GM19099 (cell line): Measurements from ENCODE around the gene TLCD1.
A peak's percentile ranks its signal among the peaks of the same experiment; 100 is the strongest.

Source experiments
- POLR2A ChIP-seq: IDR thresholded peaks from 3 replicates; pipeline ENCODE4 v1.6.1; 2011; ENCODE audit warnings: low read depth; ENCODE audit not compliant: insufficient read length; ENCODE audit errors: extremely low read depth

TLCD1 gene

DNA sequence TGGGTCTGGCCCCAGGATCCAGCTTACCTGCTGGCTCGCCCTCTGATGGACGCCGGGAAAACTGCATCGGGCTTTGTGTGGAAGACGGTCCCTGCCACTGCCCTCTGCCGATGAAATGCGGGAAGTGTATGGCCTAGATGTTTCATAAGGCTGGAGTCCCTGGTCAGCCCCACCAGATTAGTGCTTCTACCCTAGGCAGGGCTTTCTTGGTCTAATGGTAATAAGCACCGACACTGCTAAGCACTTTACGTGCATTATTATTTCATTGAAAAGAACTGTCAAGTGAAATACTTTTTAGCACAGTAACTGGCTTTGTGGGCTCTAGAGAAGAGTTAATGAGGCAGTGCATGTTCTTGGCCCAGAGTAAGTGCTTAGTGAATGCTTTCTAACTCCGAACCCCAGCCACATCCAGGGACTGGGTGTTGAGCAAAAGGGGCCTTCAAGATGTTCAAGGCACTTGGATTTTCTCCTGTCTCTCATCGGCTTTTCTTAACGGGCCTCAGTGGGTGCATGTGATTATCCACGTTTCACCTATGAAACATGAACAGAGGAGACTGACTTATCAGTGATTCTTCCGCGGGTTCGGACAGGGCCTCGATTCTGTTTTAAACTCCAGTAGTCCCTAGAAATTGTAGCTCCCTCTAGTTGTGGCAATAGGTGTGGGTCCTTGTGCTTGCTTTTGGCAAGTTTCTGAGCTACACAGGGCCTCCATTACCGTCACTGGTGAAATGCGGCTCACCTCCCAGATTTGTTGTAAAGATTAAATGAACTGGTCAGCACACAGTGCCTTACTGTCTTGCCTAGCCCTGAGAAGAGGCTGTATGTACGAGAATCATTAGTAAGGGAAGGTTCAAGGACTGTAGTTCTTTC, 24.4 kb upstream of the TLCD1 start:
- TF ChIP-seq POLR2A, result no peak

DNA sequence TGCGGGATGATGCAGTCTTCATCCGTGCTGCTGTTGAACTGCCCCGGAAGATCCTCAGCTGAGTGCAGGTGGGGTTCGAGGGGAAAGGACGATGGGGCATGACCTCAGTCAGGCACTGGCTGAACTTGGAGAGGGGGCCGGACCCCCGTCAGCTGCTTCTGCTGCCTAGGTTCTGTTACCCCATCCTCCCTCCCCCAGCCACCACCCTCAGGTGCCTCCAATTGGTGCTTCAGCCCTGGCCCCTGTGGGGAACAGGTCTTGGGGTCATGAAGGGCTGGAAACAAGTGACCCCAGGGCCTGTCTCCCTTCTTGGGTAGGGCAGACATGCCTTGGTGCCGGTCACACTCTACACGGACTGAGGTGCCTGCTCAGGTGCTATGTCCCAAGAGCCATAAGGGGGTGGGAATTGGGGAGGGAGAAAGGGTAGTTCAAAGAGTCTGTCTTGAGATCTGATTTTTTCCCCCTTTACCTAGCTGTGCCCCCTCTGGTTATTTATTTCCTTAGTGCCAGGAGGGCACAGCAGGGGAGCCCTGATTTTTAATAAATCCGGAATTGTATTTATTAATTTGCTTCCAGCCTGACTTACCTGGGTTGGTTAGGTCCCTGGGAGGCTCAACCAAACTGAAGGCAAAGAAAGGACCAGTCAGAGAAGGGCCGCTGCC, 23.6 kb upstream of the TLCD1 start:
- TF ChIP-seq POLR2A, result no peak

DNA sequence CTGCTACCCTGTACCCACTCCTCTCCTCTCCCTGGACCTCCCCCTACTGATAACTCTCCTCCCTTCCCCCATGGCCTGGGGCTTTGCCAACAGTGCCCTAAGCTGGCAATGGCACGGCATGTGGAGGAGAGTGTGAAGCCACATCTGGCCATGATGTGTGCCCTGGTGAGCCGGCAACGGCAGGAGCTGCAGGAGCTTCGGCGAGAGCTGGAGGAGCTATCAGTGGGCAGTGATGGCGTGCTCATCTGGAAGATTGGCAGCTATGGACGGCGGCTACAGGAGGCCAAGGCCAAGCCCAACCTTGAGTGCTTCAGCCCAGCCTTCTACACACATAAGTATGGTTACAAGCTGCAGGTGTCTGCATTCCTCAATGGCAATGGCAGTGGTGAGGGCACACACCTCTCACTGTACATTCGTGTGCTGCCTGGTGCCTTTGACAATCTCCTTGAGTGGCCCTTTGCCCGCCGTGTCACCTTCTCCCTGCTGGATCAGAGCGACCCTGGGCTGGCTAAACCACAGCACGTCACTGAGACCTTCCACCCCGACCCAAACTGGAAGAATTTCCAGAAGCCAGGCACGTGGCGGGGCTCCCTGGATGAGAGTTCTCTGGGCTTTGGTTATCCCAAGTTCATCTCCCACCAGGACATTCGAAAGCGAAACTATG, 23.0 kb upstream of the TLCD1 start:
- TF ChIP-seq POLR2A, result no peak

DNA sequence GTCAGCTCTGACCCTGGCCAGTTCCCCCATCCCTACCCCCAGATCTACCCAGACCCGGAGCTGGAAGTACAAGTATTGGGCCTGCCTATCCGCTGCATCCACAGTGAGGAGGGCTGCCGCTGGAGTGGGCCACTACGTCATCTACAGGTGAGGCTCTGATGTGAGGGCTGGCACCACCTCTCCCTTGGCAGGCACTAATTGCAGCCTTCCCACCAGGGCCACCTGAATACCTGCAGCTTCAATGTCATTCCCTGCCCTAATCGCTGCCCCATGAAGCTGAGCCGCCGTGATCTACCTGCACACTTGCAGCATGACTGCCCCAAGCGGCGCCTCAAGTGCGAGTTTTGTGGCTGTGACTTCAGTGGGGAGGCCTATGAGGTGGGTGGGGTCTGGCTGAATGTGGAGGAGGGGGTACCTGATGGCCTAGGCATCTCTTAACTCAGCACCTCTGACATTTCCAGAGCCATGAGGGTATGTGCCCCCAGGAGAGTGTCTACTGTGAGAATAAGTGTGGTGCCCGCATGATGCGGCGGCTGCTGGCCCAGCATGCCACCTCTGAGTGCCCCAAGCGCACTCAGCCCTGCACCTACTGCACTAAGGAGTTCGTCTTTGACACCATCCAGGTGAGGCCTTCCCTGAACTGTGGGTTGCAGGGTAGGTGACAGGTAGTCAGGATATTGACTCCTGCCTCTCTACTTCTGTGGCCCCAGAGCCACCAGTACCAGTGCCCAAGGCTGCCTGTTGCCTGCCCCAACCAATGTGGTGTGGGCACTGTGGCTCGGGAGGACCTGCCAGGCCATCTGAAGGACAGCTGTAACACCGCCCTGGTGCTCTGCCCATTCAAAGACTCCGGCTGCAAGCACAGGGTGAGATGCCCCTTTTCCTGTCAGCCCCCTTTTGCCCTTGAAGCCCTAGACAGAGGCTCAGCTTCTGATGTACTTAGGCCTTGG, 22.0 kb upstream of the TLCD1 start:
- no peak for TF ChIP-seq POLR2A

DNA sequence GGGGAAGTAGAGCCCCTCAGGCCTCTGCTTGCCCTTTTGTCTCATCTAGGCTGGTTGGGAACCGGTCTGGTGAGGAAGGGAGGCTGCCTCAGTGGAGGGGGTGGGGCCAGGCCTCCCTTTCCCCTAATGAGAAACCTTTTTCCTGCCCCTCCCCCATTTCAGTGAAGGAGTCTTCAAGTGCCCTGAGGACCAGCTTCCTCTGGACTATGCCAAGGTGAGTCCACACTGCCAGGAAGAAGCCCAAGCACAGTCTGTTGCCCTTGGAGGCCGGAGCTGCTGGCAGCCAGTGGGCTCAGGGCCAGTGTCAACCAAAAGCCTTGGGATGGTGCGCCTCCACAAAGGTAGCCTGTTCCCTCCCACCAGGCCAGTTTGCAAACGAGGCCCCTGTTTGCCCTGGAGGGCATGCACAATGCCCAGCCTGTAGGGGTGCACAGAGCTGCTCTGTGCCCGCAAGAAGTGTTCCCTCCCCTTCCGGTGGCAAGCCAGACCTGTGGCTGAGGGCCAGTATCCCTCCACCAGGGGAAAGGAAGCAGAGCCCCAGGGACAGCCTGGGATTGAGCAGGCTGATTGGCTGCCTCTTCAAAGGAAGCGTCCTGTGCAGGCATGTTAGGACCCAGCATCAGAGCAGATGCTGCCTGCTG, 21.1 kb upstream of the TLCD1 start:
- peak; percentile 2 for TF ChIP-seq POLR2A

DNA sequence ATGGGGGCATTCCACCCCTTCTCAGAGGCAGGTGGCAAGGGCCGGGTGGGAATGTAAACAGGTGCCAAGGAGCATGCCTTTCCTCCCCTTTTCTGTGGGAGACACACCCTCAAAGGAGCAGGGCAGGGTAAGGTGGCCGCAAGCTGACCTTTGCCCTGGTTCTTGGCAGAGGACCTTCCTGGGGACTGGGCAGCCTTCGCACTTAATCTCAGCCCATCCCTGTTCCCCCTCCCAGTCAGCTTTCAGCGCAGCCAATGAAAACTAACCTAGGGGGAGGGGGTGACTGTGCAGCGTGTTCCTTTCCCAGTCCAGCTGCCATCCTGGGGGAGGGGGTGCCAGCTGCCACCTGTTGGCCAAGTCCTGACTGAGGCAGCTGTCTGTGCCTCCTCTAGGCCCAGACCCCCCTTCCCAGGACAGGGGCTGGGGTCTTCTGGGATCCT, 20.6 kb upstream of the TLCD1 start:
- no peak for TF ChIP-seq POLR2A

DNA sequence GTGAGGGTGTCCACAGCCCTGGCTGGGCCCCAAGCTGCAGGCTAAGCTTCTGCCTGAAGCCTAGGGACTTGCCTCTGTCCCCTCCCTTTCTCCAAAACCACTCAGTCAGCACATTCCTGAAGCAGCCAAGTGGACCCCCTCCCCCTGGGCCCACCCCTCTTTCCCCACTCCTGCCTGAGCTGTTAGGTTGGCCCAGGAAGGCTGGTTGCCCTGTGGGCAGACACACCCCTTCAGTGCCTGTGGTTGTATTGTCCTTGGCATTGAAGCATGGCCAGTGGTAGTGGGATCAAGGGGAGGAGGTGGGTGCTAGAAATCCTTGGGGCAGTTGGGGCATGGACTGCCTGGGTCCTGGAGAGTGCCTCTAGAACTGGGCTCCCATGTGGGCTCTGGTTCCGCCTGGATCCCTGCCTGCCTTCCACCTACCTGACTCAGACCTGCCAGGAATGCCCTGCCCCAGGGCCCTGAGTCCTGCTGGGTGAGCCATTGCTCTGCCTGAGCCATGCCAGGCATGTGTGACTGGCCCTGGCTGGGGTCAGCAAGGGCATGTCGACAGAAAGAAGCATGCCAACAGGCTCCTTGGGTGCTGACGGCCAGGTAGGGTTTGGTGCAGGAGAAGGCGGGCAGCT, 19.9 kb upstream of the TLCD1 start:
- no peak for TF ChIP-seq POLR2A

DNA sequence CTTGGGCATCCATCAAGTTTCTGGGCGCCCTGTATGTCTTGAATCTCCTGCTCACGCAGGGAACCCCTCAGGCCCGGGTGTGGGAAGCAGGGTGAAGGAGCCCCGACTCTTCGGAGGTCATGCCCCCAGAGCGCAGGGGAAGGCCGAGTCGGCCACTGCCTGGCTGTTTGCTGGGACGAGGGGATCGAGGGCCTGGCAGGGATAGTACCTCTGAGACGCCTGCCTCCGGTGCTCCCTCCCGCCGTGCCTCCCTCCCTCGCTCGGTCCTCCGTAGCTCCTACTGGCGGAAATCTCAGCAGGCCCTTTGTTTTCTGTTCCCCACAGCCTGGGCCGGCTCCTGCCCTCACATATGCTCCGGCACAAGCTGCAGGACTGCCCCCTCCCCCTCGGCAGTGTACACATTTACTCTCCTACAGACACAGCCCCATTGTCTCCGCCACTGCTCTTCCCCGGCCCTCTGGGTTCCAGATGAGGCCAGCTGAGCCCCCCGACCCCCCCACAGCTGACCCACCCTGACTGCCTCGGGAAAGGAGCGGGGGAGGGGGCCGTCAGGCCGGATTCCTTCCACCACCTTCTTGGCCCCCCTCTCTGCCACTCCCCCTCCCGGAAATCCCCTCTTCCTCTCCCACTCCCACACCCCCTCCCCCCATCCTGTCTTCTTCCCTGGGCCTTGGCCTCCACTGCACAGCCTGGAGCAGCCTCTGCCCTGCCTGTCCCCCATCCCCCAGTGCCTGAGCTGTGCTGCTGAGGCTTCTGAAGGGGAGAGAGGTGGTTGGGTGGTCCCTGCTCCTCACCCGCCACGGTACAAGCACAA, 19.1 kb upstream of the TLCD1 start:
- peak; percentile 41 for TF ChIP-seq POLR2A

DNA sequence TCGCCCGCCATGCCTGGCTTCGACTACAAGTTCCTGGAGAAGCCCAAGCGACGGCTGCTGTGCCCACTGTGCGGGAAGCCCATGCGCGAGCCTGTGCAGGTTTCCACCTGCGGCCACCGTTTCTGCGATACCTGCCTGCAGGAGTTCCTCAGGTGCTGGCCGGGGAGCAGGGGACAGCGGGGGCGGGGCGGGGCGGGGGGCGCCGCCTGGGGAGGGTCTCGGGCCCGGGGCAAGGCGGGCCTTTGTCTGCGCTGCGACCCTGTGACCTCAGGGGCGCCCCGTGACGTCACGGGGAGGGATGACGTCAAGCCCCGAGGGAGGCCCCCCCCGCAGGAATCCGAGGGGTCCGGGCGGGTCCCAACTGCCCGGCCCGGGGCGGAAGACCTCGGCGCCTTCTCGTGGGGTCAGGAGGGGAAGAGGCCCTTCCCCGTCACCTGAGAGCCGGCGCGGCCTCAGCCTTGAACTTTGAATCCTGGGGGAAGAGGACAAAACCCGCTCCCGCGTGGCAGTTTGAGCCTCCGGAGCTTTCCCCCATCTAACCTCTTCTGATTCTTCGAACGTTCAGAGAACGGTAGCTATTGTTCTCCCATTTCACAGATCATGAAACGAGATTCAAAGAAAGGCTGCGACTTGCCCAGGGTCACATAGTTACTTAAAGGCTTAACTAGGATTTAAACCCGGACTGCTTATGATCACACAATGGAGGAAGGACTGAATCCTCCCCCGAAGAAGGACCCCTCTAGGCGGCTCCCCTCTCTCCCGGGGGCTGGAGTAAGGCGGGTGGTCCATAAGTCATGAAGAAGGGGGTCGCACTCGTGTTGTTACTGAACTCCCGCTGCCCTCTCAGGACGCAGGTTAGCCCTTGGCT, 18.3 kb upstream of the TLCD1 start:
- TF ChIP-seq POLR2A, result no peak

DNA sequence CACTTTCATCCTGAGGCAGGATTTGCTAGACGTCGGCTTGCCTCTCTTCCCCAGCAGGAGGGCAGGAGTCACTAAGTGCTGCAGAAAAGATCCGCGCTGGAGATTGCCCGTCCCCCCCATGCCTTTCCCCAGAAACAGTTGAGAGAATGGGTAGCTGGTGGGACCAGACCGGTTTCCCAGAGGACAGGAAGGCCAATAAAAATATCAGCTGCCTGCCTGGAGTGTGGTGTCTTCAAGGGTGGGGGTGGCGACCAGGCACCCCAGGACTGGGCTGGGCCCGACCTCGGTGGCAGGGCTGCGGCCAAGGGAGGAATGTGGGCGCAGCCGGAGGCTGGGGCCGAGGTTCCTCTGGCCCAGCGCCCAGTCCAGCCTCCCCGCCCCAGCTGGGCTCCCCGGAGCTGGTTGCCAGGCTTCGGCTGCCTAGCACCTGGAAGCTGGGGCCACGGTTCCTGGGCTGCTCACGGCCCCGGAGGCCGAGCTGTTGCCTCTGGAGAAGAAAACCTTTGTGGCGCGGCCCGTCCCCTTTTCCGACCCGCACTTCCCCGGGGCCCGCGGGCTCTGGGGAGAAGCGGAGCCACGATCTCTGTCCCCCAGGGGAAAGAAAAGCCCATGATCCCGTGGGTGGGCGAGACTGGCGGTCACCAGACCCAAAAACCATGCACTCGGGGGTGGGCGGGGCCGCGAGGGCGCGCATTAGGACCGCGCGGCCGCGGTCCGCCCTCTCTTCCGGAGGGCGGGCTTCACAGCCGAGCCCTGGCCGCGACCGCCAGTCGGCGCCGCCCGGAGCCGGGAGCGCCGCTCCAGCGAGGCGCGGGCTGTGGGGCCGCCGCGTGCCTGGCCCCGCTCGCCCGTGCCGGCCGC, 17.4 kb upstream of the TLCD1 start, which contains the start of gene TRAF4:
Gene TRAF4, plus strand, starts transcription at position 769 of the 861 bp plus-strand sequence. CDS start 102 bp downstream, outside the sequence.
- TF ChIP-seq POLR2A, result peak; percentile 99
